HG02973 (cell line): Measurements from ENCODE around the gene NANOG.
"Not testable (repeated sequence)": the region's sequence is repeated elsewhere in the genome, so short reads cannot be mapped to it uniquely, and the experiment has no call there.

ENCODE experiments used
- ATAC-seq: cut with Tn5 transposase; IDR thresholded peaks from one replicate; pipeline ENCODE4 v1.9.1; 2021; ENCODE audit warnings: moderate library complexity; ENCODE audit not compliant: unreplicated experiment

The NANOG gene

DNA sequence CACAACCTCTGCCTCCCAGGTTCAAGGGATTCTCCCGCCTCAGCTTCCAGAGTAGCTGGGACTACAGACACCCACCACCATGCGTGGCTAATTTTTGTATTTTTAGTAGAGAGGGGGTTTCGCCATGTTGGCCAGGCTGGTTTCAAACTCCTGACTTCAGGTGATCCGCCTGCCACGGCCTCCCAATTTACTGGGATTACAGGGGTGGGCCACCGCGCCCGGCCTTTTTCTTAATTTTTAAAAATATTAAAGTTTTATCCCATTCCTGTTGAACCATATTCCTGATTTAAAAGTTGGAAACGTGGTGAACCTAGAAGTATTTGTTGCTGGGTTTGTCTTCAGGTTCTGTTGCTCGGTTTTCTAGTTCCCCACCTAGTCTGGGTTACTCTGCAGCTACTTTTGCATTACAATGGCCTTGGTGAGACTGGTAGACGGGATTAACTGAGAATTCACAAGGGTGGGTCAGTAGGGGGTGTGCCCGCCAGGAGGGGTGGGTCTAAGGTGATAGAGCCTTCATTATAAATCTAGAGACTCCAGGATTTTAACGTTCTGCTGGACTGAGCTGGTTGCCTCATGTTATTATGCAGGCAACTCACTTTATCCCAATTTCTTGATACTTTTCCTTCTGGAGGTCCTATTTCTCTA is at the start of gene NANOG:
TSS of gene NANOG (plus strand) at position 519 of the 645 bp plus-strand sequence. CDS start 213 bp downstream, outside the sequence.
- ATAC-seq, result not testable (repeated sequence)

DNA sequence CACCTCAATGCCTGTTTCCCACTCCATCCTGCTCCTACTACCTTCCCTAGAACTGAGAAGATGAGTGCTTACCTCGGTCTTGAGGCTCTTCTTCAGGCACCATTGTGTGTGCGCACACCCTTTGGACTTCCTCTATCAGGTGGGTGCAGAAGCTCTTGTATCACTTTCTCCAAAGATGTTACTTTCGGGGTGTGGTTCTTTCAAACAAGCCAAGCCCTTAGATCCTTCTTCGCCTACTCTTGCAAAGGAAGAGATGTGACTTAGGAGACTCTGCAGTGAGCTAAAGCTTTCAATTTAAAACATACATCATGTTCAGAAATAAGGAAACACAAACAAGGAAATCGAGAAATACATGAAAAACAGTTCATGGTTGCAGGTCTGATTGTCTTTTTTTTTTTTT is 42.0 kb upstream of the NANOG start, which contains the start of gene CLEC4C:
TSS of gene CLEC4C (minus strand) at position 130 of the 400 bp plus-strand sequence. CDS start at position 103, 27 bp downstream.
- no peak for ATAC-seq

DNA sequence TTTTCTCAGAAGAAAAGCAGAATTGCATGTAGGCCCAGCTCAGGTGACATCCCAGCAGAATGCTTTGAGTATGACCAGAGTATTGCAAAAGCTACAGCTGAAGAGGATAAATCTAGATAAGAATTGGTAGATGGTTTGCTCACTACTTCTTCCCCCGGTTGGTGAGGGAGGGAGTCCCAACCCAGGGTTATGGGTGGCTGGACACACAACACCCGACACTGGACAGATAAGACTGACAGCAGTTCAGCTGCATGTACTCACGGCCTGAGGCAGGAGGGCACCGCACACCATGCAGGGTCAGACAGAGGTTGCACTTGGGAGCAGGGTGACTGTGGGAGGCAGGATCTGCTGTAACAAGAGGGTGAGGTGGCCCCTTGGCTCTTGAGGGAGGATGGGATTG is 40.4 kb upstream of the NANOG start:
- ATAC-seq, result no peak

DNA sequence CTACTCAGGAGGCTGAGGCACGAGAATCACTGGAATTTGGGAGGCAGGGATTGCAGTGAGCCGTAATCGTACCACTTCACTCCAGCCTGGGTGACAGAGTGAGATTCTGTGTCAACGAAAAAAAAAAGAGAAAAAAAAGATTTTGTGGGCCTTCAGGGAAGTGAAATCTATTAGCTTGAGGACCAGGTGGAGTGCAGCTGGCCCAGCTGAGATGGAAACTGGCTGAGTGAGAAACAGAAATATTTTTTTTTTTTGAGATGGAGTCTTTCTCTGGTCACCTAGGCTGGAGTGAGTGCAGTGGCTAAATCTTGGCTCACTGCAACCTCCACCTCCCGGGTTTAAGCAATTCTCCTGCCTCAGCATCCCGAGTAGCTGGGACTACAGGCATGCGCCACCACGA is 39.8 kb upstream of the NANOG start:
- no peak for ATAC-seq

DNA sequence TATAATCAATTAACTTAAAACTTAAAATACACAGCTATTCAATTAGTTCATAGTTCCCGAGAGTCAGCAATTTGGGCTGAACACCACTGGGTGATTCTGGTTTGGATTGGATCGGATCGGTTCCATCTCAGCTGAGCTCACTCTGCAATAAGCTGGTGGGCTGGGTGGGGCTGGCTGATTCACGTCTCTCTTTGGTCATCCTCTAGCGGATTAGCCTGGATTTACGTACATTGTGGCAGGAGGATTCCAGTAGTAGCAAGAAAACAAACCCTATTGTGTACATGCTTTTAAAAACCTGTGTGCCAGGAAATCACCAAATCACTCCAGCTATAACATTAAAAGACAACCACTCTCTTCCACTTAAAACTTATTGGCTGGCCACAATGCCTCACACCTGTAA is 38.9 kb upstream of the NANOG start:
- ATAC-seq, result no peak

DNA sequence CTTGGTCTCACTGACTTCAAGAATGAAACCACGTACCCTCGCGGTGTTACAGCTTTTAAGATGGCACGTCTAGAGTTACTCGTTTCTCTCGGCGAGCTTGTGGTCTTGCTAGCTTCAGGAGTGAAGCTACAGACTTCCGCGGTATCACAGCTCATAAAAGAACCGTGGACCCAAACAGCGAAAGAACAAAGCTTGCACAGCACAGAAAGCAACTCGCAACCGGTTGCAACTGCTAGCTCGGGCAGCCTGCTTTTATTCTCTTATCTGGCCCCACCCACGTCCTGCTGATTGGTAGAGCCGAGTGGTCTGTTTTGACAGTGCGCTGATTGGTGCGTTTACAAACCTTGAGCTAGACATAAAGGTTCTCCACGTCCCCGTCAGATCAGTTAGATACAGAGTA is 37.8 kb upstream of the NANOG start:
- ATAC-seq, result no peak

DNA sequence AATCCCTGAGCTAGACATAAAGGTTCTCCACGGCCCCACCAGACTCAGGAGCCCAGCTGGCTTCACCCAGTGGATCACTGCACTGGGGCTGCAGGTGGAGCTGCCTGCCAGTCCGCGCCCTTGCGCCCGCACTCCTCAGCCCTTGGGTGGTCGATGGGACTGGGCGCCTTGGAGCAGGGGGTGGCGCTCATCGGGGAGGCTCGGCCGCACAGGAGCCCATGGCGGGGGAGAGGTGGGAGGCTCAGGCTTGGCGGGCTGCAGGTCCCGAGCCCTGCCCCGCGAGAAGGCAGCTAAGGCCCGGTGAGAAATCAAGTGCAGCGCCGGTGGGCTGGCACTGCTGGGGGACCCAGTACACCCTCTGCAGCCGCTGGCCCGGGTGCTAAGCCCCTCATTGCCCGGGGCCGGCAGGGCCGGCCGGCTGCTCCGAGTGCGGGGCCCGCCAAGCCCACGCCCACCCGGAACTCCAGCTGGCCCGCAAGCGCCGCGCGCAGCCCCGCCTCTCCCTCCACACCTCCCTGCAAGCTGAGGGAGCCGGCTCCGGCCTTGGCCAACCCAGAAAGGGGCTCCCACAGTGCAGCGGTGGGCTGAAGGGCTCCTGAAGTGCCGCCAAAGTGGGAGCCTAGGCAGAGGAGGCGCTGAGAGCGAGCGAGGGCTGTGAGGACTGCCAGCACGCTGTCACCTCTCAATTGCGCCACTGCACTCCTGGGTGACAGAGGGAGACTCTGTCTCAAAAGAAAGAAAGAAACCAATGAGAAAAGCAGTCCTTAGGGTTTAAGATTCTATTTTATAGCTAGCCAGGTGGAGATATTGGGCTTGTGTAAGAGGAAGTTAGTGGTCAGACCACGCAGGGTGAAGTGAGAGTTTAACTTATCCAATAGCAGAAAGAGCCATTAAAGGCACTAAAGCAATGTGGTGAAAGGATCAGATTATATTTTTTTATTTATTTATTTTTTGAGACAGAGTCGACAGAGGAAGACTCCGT is 37.0 kb upstream of the NANOG start:
- ATAC-seq, result not testable (repeated sequence)

DNA sequence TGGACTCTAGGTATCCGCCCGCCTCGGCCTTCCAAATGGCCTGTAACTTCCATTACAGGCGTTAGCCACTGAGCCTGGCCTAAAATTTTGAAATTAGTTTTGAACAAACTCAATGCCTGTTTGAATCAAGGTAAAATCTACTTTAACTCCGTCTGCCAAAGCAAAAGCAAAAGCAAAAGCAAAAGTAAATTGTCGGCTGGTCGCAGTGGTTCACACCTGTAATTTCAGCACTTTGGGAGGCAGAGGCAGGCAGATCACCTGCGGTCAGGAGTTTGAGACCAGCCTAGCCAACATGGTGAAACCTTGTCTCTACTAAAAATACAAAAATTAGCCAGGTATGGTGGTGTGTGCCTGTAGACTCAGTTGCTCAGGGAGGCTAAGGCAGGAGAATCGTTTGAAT is 33.5 kb upstream of the NANOG start:
- ATAC-seq, result not testable (repeated sequence)

DNA sequence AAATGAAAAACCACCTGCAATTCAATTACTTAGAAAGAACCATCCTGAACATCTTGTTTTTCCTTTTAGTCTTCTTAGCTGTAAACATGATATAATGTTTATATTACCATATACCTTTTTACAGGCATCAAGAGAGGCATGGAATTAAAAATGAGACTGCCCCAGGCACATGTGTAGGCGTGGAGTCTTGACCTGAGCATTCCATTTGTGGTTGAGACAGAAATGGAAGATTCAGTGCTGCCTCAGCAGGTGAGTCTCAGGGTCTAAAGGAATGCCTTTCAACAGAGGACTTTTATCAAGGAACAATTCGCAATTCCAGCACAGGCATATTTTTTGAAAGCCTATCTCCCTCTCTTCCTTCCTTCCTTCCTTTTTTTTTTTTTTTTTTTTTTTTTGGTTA is 32.2 kb upstream of the NANOG start:
- ATAC-seq, result no peak

DNA sequence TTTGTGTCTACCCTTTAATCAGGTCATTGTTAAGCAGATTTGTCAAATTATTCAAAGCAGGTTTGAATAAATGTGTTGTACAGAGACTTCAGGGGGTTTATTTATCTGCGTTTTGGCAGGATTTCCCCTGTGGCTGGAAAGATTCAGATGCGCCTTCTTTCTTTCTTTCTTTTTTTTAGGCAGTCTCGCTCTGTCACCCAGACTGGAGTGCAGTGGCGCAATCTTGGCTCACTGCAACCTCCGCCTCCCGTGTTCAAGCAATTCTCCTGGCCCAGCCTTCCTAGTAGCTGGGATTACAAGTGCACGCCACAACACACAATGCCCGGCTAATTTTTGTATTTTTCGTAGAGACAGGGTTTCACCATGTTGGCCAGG is 30.4 kb upstream of the NANOG start:
- no peak for ATAC-seq

DNA sequence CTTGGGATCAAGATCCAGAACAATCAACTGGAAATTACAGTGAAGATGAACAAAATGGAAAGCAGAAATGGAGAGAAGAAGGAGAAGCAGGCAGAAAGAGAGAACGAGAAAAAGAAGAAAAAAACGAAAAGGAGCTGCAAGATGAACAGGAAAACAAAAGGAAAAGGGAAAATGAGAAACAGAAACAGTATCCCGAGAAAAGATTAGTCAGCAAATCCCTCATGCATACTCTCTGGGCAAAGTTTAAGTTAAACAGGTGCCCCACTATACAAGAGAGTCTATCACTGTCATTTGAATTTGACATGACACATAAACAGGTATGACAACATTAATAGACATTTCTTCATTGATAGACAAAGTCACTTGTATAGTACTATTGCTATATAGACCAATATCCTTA is 19.2 kb upstream of the NANOG start:
- no peak for ATAC-seq

DNA sequence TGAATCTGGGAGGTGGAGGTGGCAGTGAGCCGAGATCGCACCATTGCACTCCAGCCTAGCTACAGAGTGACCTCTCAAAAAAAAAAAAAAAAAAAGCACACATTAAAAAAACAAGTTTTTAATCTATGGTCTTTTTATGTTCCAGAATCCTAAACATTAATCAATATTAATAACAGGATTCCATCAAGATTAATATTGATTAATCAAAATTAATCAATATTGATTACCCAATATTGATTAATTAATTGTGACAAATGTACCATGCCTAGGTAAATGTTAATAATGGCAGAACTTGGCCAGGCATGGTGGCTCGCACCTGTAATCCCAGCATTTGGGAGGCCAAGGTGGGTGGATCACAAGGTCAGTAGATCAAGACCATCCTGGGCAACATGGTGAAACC is 7.9 kb upstream of the NANOG start:
- no peak for ATAC-seq

DNA sequence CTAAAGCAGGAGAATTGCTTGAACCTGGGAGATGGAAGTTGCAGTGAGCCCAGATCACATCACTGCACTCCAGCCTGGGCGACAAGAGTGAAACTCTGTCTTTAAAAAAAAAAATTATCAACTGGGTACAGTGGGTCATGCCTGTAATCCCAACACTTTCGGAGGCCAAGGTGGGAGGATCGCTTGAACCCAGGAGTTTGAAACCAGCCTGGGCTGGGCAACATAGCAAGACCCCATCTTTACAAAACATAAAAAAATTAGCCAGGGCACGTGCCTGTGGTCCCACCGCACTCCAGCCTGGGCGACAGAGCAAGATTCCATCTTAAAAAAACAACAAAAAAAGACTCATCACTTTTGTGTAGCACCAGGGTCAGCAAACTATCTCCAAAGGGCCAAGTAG is 7.1 kb upstream of the NANOG start:
- no peak for ATAC-seq

DNA sequence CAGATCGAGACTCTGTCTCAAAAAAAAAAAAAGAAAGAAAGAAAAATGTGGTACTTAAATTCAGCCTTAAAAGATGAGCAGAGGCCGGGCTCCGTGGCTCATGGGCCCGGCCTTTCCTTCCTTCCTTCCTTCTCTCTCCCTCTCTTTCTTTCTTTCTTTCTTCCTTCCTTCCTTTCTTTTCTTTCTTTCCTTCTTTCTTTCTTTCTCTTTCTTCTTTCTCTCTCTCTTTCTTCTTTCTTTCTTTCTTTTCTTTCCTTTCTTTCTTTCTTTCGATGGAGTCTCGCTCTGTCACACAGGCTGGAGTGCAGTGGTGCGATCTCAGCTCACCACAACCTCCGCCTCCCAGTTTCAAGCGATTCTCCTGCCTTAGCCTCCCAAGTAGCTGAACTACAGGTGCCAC is 5.8 kb upstream of the NANOG start:
- ATAC-seq, result not testable (repeated sequence)

DNA sequence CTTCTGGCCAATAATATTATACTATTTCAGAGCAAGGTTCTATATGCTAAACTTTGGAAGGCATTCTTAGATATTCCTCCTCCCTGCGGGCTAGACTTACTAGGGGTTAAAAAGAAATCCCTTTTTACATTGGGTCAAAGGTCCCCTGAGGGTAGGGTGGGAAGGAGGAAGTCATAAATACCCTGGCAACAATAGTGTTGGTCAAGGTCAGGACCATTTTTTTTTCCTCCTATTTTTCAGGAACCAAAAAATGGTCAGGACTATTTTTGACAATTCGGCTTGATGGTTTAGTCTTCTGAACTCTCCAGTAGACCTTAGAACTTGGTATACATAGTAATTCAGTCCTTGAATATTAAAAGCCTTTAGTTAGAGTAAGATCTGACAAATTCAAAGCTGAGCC is 4.5 kb upstream of the NANOG start:
- no peak for ATAC-seq

DNA sequence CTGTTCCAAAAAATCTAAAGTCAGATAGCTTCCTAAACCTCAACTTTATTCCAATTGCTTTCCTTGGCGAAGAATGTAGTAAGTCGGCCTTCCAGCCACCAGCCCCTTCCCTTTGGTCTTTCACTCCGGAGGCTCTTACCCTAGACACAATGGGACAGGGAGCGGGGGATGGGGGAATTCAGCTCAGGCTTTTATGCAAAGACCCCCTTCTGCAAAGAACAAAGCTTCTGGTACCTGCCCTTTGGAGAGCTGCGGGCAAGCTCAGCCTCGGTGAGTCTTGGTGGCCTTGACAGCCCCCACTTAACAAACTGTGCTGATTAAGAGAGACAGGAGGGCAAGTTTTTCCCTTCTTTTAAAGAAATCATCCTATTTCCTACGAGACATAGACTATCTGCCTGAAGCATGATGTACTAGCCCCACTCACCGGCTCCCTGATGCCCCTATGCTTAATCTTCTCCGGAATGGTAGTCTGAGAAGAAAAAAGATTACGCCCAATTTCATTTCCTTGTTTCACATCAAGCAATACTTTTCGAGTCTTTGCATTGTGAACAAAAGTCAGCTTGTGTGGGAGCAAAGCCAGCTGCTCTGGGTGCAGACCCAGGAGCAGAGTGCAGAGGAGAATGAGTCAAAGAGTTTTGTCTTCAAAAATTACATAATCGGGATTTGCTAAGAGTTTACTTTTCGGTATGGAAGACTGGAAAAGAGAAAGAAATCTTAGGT is 1.5 kb upstream of the NANOG start:
- no peak for ATAC-seq

DNA sequence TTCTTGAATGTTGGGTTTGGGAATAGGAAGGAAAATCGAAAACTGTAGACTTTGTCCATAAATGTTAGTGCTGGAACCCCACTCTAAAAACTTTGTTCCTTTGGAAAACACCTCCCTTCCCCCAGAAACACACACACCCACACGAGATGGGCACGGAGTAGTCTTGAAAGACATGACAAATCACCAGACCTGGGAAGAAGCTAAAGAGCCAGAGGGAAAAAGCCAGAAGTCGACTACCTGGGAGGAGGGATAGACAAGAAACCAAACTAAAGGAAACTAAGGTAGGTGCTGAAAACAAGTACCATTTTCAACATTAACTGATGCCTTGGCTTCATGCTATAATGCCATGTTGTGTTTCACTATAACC is 925 bp upstream of the NANOG start:
- ATAC-seq, result no peak

DNA sequence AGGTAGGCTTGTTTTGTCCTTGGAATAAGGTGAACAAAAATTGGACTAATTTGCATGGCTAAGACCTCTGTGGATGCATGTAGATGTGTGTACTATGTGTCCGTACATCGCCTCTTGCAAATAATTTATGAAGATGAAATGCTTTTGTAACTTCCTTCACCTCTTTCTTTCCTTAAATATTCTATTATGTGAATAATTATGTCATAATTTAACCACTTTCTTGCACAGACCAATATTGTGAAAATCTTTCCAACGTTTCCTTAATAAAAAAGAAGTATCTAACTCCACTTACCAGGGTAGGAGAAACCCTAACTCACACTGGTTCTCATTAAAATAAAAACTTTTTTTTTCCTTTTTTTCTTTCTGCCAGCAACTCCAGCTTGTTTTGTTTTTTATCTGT is 4.0 kb downstream of the NANOG start:
- no peak for ATAC-seq

DNA sequence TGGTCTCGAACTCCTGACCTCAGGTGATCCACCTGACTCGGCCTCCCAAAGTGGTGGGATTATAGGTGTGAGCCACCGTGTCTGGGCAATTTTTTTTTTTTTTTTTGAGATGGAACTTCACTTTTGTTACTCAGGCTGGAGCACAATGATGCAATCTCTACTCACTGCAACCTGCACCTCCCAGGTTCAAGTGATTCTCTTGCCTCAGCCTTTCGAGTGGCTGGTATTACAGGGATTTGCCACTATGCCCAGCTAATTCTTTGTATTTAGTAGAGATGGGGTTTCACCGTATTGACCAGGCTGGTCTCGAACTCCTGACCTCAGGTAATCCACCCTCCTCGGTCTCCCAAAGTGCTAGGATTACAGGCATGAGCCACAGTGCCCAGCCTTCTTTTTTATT is 8.1 kb downstream of the NANOG start:
- ATAC-seq, result not testable (repeated sequence)

DNA sequence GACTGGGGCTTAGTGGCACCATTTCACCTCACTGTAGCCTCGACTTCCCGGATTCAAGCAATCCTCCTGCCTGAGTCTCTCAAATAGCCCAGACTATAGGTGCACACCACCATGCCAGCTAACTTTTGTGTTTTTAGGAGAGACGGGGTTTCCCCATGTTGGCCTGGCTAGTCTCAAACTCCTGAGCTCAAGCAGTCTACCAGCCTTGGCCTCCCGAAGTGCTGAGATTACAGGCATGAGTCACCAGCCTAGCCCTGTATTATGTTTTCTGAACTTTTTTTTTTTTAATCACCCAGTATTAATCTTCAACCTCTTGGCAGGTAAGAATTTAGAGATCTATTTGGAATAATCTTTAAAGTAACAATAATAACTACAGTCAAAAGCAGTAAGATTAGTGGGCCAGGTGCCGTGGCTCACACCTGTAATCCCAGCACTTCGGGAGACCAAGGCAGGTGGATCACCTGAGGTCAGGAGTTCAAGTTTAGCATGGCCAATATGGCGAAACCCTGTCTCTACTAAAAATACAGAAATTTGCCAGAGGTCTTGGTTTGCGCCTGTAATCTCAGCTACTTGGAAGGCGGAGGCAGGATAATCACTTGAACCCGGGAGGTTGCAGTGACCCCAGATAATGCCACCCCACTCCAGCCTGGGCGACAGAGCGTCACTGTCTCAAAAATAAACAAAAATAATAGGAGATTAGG is 8.6 kb downstream of the NANOG start:
- ATAC-seq, result no peak

DNA sequence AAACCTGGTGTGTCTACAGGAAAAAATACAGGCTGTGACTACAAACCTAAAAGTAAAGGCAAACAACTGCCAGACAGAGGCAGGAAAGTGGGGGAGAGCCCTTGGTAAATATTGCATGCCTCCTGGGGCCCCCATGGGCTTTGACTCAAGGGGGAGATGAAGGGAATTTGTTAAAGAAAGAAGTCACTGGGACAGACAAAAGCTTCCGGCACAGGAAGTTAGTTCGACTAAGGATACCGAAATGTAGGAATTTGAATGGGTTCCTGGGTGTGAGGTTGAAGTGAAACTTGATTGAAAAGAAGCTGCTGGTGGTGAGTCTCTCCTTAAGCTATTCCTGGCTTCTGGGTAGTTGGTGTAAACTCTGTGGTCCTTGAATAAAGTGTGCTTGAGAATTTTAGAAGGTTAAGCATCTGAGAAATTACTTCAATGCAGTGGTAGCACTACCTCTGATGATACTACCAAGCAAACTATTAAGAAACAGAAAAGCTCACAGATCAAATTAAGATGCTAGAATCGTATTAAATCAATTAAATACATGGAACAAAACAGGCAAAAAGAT is 9.6 kb downstream of the NANOG start:
- not testable (repeated sequence) for ATAC-seq
